ENCODE measurements around the gene LCLAT1.

GRCh38 chr2:30590407-30590806 lies 143.4 kb downstream of the LCLAT1 start:
- no peak for TF ChIP-seq CTCF (IDR thresholded peaks at IDR 0.05; ENCODE audit: low read depth, low read length)
- TF ChIP-seq EZH2phosphoT487 (IDR thresholded peaks at IDR 0.05; ENCODE audit: low read depth), result no peak

Measured in OCI-LY3 (cell line).